ENCODE results near the gene SQOR.

SQOR gene

GRCh38 chr15:45634432-45635190 is at the start of gene SQOR:
Gene SQOR, plus strand, starts transcription at chr15:45635029. Its CDS starts 23,895 bp downstream, at chr15:45658924.
- Mint-ChIP-seq H3K4me3 (peak within 1 kb of the TSS; percentile 94 to 99), H3K27ac (peak within 1 kb of the TSS; percentile 96), H3K4me1 (peaks cover 20 to 32% of the 10 kb centered on the region in 2 donors), H3K36me3 (peaks cover 6% of the 10 kb centered on the region in 2 donors), H3K27me3 (no peaks in the 10 kb centered on the region), H3K9me3 (no peaks in the 10 kb centered on the region)
- peak; percentile 80 to 83 for ATAC-seq (replicated peaks)
- DNase-seq = peak; percentile 77

- peak overlapping the region; percentile 100 for H3K27ac Mint-ChIP-seq
- peaks cover 7 to 19% of the 10 kb centered on the region in 2 donors for H3K36me3 Mint-ChIP-seq
- peaks cover 18 to 47% of the 10 kb centered on the region in 2 donors for H3K4me1 Mint-ChIP-seq
- peaks cover 0 to 2% of the 10 kb centered on the region in 2 donors for H3K9me3 Mint-ChIP-seq
- DNase-seq = peak; percentile 15
- peak overlapping the region; percentile 89 to 96 for H3K4me3 Mint-ChIP-seq
- H3K27me3 Mint-ChIP-seq = no peaks in the 10 kb centered on the region
- peak in 1 of 2 donors; percentile 16 for ATAC-seq (replicated peaks)
Observed at GRCh38 chr15:45585069-45585791, 49.6 kb upstream of the SQOR start.

DNA sequence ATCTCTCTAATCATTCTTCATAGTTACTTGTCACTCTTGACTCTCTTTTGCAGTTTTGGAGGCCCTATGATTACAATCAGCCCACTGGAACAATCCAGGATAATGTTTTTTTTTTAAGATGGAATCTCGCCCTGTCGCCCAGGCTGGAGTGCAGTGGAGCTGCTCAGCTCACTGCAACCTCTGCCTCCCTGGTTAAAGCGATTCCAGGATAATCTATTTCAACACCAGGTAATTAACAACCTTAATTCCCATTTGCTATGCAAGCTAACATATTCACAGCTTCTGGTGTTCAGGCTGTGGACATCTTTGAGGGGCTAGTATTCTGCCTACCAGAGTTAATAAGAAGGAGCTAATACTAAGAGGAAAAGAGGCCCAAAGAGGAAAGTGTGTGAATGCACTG is 48.7 kb upstream of the SQOR start:
- Mint-ChIP-seq H3K4me3 (peak overlapping the region; percentile 89 to 96), H3K36me3 (peaks cover 9 to 22% of the 10 kb centered on the region in 2 donors), H3K4me1 (peaks cover 18 to 47% of the 10 kb centered on the region in 2 donors), H3K9me3 (peaks cover 0 to 2% of the 10 kb centered on the region in 2 donors), H3K27me3 (no peaks in the 10 kb centered on the region), H3K27ac (peak overlapping the region; percentile 100)
- DNase-seq = no peak
- ATAC-seq (replicated peaks) = no peak

DNA sequence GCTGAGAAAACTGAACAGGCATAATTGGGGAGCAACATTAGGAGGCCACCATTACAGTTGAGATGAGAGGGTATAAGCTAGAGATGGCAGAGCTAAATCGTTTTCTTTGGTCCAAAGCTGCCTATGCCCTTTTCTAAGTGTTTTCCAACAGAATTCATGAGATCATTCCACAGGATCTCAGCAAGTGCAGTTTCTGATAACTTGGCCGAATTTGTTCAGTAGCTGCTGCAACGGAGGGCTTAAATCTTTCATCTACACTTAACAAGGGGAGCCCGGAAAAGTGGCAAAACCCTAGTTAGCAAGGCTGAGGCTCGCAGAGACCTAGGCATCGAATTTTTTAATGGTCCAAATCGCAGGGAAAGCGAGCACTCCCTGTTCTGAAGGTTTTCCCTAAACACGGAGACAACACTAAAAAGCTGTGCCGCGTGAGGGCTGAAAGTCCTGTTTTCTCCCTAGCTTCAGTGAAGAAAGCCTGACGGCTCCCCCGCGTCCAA is 48.2 kb upstream of the SQOR start:
- peak overlapping the region; percentile 89 to 96 for H3K4me3 Mint-ChIP-seq
- H3K4me1 Mint-ChIP-seq = peaks cover 18 to 51% of the 10 kb centered on the region in 2 donors
- no peak for DNase-seq
- H3K36me3 Mint-ChIP-seq = peaks cover 13 to 24% of the 10 kb centered on the region in 2 donors
- H3K27ac Mint-ChIP-seq = peak overlapping the region; percentile 100
- peak in 1 of 2 donors; percentile 0 for ATAC-seq (replicated peaks)
- H3K27me3 Mint-ChIP-seq = no peaks in the 10 kb centered on the region
- H3K9me3 Mint-ChIP-seq = peaks cover 0 to 2% of the 10 kb centered on the region in 2 donors

- Mint-ChIP-seq H3K4me1 (peaks cover 18 to 51% of the 10 kb centered on the region in 2 donors), H3K4me3 (peak within 1 kb of the TSS; percentile 89 to 96), H3K27me3 (no peaks in the 10 kb centered on the region), H3K9me3 (peaks cover 0 to 2% of the 10 kb centered on the region in 2 donors), H3K27ac (peak within 1 kb of the TSS; percentile 100), H3K36me3 (peaks cover 13 to 24% of the 10 kb centered on the region in 2 donors)
- ATAC-seq (replicated peaks) (peak; percentile 89 to 92), DNase-seq (peak; percentile 90)
Observed at GRCh38 chr15:45587095-45587862, 47.5 kb upstream of the SQOR start, which contains the start of gene BLOC1S6. Gene BLOC1S6, plus strand, starts transcription at chr15:45587379. Its CDS starts 65 bp downstream, at chr15:45587444.

DNA sequence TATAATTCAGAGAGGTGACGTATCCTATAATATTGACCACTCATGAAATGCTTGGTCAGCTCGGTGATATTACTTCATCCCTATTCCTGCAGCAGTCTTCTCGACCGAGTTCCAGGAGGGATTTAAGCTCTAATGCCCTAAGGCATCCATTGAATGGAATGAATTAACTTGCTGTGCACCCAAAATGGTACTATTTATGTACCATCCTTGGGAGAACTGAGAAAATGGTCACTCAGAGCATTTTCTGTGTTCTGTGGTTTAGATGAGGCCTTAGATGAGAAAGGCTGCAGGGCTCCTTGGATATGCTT is 47.0 kb upstream of the SQOR start:
- Mint-ChIP-seq H3K4me1 (peaks cover 18 to 49% of the 10 kb centered on the region in 2 donors), H3K4me3 (peak overlapping the region; percentile 89 to 96), H3K27ac (peak overlapping the region; percentile 100), H3K9me3 (peaks cover 0 to 2% of the 10 kb centered on the region in 2 donors), H3K27me3 (no peaks in the 10 kb centered on the region), H3K36me3 (peaks cover 13 to 22% of the 10 kb centered on the region in 2 donors)
- DNase-seq = no peak
- no peak for ATAC-seq (replicated peaks)

- Mint-ChIP-seq H3K27me3 (no peaks in the 10 kb centered on the region), H3K36me3 (peaks cover 15 to 22% of the 10 kb centered on the region in 2 donors), H3K9me3 (peaks cover 0 to 2% of the 10 kb centered on the region in 2 donors), H3K4me3 (peak overlapping the region; percentile 89 to 96), H3K4me1 (peaks cover 17 to 46% of the 10 kb centered on the region in 2 donors), H3K27ac (peak overlapping the region; percentile 100)
- ATAC-seq (replicated peaks) (no peak), DNase-seq (no peak)
Observed at GRCh38 chr15:45588219-45588875, 46.5 kb upstream of the SQOR start.

DNA sequence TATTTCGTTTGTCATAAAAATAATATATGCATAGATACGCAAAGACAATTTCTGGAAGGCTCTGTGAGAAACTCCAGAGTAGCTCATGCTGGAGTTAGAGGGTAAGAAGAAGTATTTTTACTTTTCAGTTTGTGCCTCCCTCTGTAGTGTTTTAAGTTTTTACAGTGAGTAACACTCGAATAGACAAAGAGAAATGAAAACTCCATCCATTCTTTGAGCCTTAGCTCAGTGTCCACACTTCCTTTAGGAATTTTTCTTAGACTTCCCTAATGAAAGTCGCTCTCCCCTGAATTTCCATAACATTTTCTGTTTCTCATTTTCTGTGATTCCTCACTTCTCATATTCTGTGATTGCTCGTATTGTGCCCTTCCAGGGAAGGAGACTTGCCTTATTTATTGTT is 45.6 kb upstream of the SQOR start:
- H3K27me3 Mint-ChIP-seq = no peaks in the 10 kb centered on the region
- no peak for ATAC-seq (replicated peaks)
- peaks cover 17 to 46% of the 10 kb centered on the region in 2 donors for H3K4me1 Mint-ChIP-seq
- peaks cover 17 to 27% of the 10 kb centered on the region in 2 donors for H3K36me3 Mint-ChIP-seq
- DNase-seq = no peak
- peak overlapping the region; percentile 59 for H3K27ac Mint-ChIP-seq
- H3K4me3 Mint-ChIP-seq = peak overlapping the region; percentile 89 to 96
- H3K9me3 Mint-ChIP-seq = no peaks in the 10 kb centered on the region

GRCh38 chr15:45594319-45594718 is 40.5 kb upstream of the SQOR start:
- no peak for DNase-seq
- no peak for ATAC-seq (replicated peaks)
- H3K9me3 Mint-ChIP-seq = peaks cover 0 to 4% of the 10 kb centered on the region in 2 donors
- no peak overlapping the region for H3K4me3 Mint-ChIP-seq
- H3K36me3 Mint-ChIP-seq = peaks cover 33 to 50% of the 10 kb centered on the region in 2 donors
- H3K27me3 Mint-ChIP-seq = no peaks in the 10 kb centered on the region
- H3K27ac Mint-ChIP-seq = peak overlapping the region; percentile 67
- H3K4me1 Mint-ChIP-seq = peaks cover 5 to 30% of the 10 kb centered on the region in 2 donors

- H3K4me1 Mint-ChIP-seq = peaks cover 3 to 26% of the 10 kb centered on the region in 2 donors
- no peaks in the 10 kb centered on the region for H3K27me3 Mint-ChIP-seq
- peaks cover 33 to 47% of the 10 kb centered on the region in 2 donors for H3K36me3 Mint-ChIP-seq
Observed at GRCh38 chr15:45594835-45595530, 39.8 kb upstream of the SQOR start.

DNA sequence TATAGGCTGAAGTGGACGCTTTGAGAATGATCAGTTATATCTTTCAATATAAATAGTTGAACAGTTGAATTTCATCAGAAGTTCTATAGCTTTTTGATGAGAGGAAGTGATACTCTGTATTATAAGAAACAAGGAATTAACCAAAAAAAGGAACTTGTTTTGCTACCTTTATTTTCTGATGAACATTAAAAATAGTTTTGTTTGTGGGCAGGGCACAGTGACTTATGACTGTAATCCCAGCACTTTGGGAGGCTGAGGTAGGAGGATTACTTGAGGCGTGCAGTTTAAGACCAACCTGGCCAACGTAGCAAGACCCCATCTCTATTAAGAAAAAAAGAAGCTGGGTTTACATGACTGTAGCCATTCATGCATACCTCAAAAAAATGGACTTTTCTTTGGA is 30.9 kb upstream of the SQOR start:
- Mint-ChIP-seq H3K27ac (peak overlapping the region; percentile 84), H3K27me3 (no peaks in the 10 kb centered on the region), H3K4me1 (peaks cover 21 to 55% of the 10 kb centered on the region in 2 donors), H3K4me3 (peak overlapping the region; percentile 14 to 29), H3K9me3 (peaks cover 2 to 4% of the 10 kb centered on the region in 2 donors), H3K36me3 (peaks cover 45 to 51% of the 10 kb centered on the region in 2 donors)
- ATAC-seq (replicated peaks) (peak; percentile 87 to 89), DNase-seq (peak; percentile 28)

More at GRCh38 chr15:45594835-45595530, 39.8 kb upstream of the SQOR start:
- Mint-ChIP-seq H3K4me3 (no peak overlapping the region), H3K9me3 (peaks cover 0 to 4% of the 10 kb centered on the region in 2 donors), H3K27ac (peak overlapping the region; percentile 67)
- no peak for DNase-seq
- ATAC-seq (replicated peaks) = no peak

- Mint-ChIP-seq H3K9me3 (peaks cover 2 to 4% of the 10 kb centered on the region in 2 donors), H3K4me3 (peak overlapping the region; percentile 26 to 67), H3K36me3 (peaks cover 48 to 54% of the 10 kb centered on the region in 2 donors), H3K27me3 (no peaks in the 10 kb centered on the region), H3K27ac (peak overlapping the region; percentile 84), H3K4me1 (peaks cover 21 to 55% of the 10 kb centered on the region in 2 donors)
- no peak for DNase-seq
- peak; percentile 30 to 31 for ATAC-seq (replicated peaks)
Observed at GRCh38 chr15:45604326-45604725, 30.5 kb upstream of the SQOR start.

- peaks cover 2 to 4% of the 10 kb centered on the region in 2 donors for H3K9me3 Mint-ChIP-seq
- H3K4me1 Mint-ChIP-seq = peaks cover 19 to 58% of the 10 kb centered on the region in 2 donors
- peak overlapping the region; percentile 69 for H3K27ac Mint-ChIP-seq
- H3K4me3 Mint-ChIP-seq = peak overlapping the region; percentile 36 to 48
- peaks cover 47 to 50% of the 10 kb centered on the region in 2 donors for H3K36me3 Mint-ChIP-seq
- DNase-seq (no peak), ATAC-seq (replicated peaks) (peak in 1 of 2 donors; percentile 35)
- H3K27me3 Mint-ChIP-seq = no peaks in the 10 kb centered on the region
Observed at GRCh38 chr15:45606413-45606812, 28.4 kb upstream of the SQOR start.
